HK-2 (cell line): Measurements from ENCODE around the gene OTUB2.

Source experiments
- DNase-seq: peaks from one replicate; pipeline ENCODE4 v3.0.0-alpha.2; 2018; ENCODE audit not compliant: unreplicated experiment

Gene OTUB2

DNA sequence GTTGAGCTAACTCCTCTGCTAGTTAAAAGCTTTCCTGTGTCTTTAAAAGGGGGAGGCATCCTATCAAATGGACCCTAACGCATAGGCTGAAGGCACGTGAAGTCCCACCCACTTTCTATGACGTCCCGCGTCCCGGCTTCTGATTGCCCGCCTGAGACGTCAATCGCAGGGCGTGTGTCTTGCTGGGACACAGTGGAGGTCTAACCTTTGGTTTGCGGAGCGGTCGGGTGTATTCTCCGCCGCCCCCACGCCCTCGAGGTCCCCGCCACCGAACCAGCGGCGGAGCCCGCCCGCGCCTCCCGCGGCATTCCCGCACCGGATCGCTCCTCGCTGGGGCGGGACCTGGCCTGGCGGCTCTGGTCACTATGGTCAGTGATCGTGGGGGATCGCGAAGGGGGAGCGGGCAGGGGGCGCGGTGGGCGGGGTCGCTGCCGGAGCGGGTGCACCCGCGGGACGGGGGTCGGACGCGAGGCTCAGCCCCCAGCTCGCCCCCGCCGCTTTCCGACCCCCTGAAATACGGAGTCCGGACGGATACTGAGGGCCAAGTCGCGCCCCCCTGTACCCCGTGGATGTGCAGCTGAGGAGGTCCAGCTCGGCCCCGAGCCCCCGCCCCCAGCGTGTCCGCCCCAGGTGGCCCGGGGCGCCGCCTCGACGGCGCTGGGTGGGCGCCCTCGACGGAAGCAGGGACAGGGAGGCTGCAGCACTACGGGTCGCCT is at the start of gene OTUB2:
Gene OTUB2, plus strand, starts transcription at position 168 of the 716 bp plus-strand sequence. Its CDS starts 198 bp downstream, at position 366.
- peak; percentile 99 for DNase-seq

- DNase-seq: no peak
These were observed 49.6 kb upstream of the OTUB2 start, which contains the start of gene ASB2 for GRCh38 chr14:93976477-93977057. Gene ASB2 (minus strand): TSS chr14:93976570. CDS start chr14:93964539, 12,031 bp downstream.

DNA sequence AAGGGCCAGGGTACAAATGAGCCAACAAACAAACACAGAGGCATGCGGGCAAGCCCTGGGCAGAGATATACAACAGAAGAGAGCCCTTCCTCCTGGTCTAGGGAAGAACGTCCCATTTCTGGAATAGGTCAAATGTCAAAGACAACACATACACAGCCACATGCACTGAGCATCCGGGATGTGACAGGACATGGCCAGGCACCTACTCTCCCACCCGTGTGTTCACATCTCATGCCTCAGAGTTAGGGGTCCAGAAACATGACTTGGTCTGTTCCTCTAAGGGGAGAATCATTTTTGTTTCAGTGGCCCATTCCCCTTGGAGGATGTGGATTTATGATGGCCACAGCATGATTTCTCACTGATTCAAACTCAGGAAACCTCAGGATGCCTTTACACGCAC is 49.0 kb upstream of the OTUB2 start:
- DNase-seq: no peak

GRCh38 chr14:93977790-93978581 is 48.2 kb upstream of the OTUB2 start:
- peak; percentile 74 for DNase-seq

DNA sequence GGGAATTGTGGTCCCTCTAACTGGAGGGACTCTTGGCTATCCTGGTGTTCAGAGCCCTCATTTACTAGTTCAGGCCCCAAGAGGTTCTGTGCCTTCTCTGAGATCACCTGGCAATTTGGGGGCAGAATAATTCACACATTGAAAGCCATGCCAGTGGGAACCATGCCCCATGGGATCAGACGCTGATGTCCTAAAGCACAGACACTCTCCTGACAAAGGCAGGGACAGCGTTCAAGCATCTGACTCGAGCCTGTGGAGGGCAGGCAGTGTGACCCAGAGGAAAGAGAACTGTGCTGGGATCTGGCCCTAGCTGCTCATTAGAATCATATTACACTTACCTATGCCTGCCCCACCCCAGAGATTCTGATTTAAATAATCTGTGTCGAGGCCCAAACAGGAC is 47.4 kb upstream of the OTUB2 start:
- DNase-seq: peak; percentile 50

GRCh38 chr14:93980456-93981201 is 45.5 kb upstream of the OTUB2 start:
- no peak for DNase-seq

- DNase-seq: no peak
These were observed 44.6 kb upstream of the OTUB2 start for GRCh38 chr14:93981316-93982229.

DNA sequence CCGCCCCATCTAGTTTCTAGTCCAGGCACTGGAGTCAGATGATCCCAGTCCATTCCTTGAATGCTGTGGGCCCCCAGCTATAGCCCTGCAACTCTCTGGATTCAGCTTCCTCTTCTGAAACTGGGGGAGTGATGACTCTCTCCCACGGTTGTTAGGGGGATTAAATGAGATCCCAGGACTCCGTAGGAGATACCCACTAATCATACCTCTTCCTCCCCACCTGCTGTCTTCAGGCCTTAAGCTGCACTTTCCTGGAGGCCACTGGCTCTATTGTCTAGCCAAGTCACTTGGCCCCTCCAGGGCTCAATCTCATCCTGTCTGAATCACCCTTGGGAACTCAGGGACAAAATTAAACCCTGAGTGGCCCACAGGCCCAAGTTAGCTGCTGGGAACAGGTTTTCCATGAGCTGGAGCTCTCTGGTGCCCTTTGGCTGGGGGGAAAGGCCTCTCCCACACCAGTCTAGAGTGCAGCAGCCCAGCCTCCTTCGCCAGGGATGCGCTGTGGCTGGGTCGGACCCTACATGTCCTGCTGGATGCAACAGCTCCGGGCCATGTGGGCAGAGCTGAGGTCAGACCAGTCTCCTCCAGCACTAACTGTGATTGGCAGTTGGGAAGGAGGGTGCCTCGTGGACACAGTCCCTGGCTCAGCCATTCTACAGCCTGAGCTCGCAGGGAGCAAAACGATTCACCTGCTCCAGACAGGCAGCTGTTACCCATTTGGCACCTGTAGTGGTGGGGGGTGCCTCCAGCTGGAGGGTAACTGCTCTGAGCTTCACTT is 43.7 kb upstream of the OTUB2 start:
- DNase-seq: no peak

- peak; percentile 81 for DNase-seq
These were observed 42.1 kb upstream of the OTUB2 start for GRCh38 chr14:93984070-93984469.

GRCh38 chr14:93984987-93985410 is 41.1 kb upstream of the OTUB2 start:
- peak; percentile 81 for DNase-seq

GRCh38 chr14:93986955-93987354 is 39.2 kb upstream of the OTUB2 start:
- DNase-seq: no peak

DNA sequence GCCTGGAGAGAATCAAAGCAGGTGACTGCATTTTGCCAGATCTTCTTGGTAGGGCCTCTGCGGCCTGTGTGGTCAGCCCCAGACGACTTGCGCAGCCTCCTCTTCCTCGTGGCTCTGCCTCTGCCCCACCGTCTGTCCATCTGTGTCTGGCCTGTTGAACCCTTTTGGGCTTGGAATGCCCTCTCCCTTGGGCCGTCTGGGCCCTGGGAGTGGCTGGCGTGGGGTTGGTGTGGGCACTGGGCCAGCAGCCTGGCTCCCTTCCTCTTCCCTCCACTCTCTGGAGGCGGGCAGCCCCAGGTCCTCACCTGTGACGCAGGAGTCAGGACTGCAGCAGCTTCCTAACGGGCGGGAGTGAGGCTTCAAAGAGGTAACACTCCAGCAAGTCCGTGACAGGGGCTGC is 38.8 kb upstream of the OTUB2 start:
- DNase-seq: no peak

GRCh38 chr14:93987815-93988476 is 38.2 kb upstream of the OTUB2 start:
- no peak for DNase-seq

GRCh38 chr14:93989939-93990338 is 36.2 kb upstream of the OTUB2 start:
- no peak for DNase-seq

DNA sequence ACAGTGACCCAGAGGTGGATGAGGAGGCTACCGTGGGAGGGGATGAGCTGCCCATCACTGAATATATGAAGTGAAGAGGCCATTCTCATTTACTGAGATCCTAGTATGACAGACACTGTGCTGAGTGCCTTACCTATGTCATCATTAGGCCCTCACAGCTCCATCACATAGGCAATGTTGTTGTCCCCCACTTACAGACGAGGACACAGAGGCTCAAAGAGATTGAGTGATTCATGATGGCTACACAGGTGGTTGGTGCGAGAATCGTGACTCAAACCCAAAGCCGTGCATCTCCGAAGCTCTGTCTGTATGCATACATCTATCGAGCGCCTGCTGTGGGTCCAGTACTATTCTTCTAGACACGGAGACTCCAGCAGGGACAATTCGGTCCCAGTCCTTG is 34.9 kb upstream of the OTUB2 start:
- no peak for DNase-seq

GRCh38 chr14:93991649-93992048 is 34.5 kb upstream of the OTUB2 start:
- DNase-seq: no peak

DNA sequence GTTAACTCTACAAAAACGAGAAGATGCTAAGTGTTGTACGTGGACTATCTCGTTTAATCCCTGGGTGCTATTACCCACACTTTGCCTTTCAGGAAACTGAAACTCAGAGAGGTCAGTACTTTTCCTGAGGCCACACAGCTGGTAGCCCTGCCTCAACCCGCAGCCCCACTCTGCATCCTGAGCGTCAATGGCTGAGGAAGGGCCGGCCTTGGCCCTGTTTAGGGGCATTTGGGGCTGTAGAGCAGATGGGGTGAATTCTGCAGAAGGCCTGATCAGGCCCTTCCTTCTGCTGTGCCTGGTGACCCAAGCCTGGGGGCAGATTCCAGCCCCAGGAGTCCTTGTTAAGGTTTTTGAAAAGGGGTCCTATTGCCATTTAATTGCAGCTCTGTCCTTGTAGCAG is 32.8 kb upstream of the OTUB2 start:
- DNase-seq: no peak

DNA sequence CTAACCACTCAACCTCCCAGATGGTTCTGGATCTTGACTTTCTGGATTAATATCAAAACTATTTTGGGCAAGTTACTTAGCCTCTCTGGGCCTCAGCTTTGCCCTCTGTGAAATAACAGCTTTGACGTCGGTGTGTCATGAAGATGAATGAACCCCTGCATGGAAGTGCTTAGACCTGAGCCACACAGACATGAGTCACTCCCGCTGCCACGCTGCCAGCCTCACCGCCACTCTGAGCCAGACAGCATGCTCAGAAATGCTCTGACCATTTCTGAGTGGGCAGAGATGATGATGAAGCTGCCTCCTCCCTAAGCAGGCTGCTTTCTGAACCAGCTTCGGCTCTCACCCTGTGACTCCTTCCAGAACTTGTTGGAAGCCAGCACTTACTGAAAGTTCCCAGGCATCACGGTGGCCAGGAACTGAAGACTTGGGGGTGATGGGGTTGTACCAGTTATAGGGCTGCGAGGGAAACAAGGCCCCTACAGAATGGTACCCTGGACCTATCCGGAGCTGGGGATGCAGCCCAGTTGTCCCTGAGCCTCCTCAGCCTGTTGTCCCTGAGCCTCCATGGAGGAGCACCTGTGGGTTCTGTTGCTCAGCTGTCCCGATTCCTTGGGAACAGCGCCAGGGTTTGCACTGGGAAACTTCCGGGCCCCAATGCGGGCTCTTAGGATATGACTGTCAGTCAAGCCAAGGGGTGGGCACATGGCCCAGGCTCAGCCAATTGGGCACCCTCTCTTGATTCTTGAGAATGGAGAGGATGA is 31.0 kb upstream of the OTUB2 start:
- DNase-seq: peak; percentile 84
